Ovary (tissue), 9 donors: ENCODE measurements around the gene CASK. TPM values are rescaled to one million over a fixed set of nuclear protein-coding genes. Genes with fewer than 3 reads are reported as not detected.
"Not testable (repeated sequence)": the region's sequence is repeated elsewhere in the genome, so short reads cannot be mapped to it uniquely, and the experiment has no call there.

Experiments
- DNase-seq, 5 donors: peaks; one replicate each; pipeline ENCODE4 v3.0.0-alpha.2; 2019 to 2020
- H3K27ac ChIP-seq, 2 donors: fragments of 200-600 bp; one replicate each; pipeline versions ENCODE4 v1.5.1 to v1.8.0; 2019 to 2022
- H3K27me3 ChIP-seq: fragments of 200-600 bp; one replicate; pipeline ENCODE4 v1.8.0; 2022
- H3K36me3 ChIP-seq: fragments of 200-600 bp; sonication (generic); one replicate; pipeline ENCODE4 v1.5.1; 2019
- H3K4me1 ChIP-seq: one replicate; pipeline ENCODE4 v1.8.1; 2013; ENCODE audit warnings: mild to moderate bottlenecking, moderate library complexity; ENCODE audit not compliant: insufficient read depth
- H3K4me3 ChIP-seq: fragments of 200-600 bp; sonication (generic); one replicate; pipeline ENCODE4 v1.5.1; 2017
- H3K9me3 ChIP-seq, 2 donors: fragments of 200-600 bp in 1 of 2; sonication (generic) in 1 of 2; one replicate each; pipeline versions ENCODE4 v1.5.1 to v1.8.1; 2013 to 2019; ENCODE audit warnings: mild to moderate bottlenecking in 1 of 2, moderate library complexity in 1 of 2
- EP300 ChIP-seq: sonication (generic); formaldehyde crosslinking; IDR thresholded peaks from one replicate; pipeline ENCODE4 v1.6.1; 2017; ENCODE audit warnings: antibody characterized with exemption
- POLR2A ChIP-seq: fragments of 450-650 bp; IDR thresholded peaks from one replicate; pipeline ENCODE4 v1.6.1; 2017; ENCODE audit warnings: antibody characterized with exemption, mild to moderate bottlenecking, moderate library complexity
- WGBS, 3 donors: extraction: QIAGEN DNeasy Blood & Tissue Kit in 1 of 3; methylation state at CpG; one replicate each; pipeline versions ENCODE4 v1.1.5 to v1.1.7; 2013 to 2017; 5-methylcytosine and 5-hydroxymethylcytosine counted together
- intact Hi-C, 4 donors: fragments of 100-400 bp; cut with DNase I; formaldehyde crosslinking; loops; one replicate each; pipeline versions ENCODE4 v1.11.0 to v1.15.1; 2022 to 2023
- polyA plus RNA-seq, 2 donors: library from polyadenylated mRNA; stranded (reverse); fragments of 200-250 nt in 1 of 2; fragments of 350-450 nt in 1 of 2; fragmentation: Illumina TruSeq in 1 of 2; extraction: RNeasy Lipid Tissue Mini Kit (QIAGEN cat#74804) in 1 of 2; gene quantifications; one replicate each; pipeline ENCODE4 v1.2.3, GENCODE V29; 2013 to 2014
- total RNA-seq, 7 donors: library from RNA; depleted of rRNA in 2 of 7; stranded (reverse); fragments of >200 nt in 2 of 7; fragmentation: NEBNext Ultra II Directional in 3 of 7; extraction: Animal tissue kit (Norgen Biotek cat#: 25700) in 3 of 7; gene quantifications; one replicate each; pipeline versions ENCODE4 v1.1.0 to v1.2.4, GENCODE V29; 2016 to 2023
- TF ChIP-seq, protein P1 (sequence below), 3 donors: fragments of 450-650 bp in 2 of 3; fragments of 200-600 bp in 1 of 3; IDR thresholded peaks; one replicate each; pipeline versions ENCODE4 v1.5.1 to v1.8.0; 2016 to 2022; ENCODE audit warnings: antibody characterized with exemption in 3 of 3, mild to moderate bottlenecking in 1 of 3
- donor health status: DM: no; HTN: no; CAD: no; lungs with moderate emphysema.
- donor health status: DM: no; HTN: no; CAD: no.
- donor health status: Bipolar disorder and iron deficiency.
- donor health status: DM: yes; HTN: yes; CAD: no.
- donor health status: DM: no; HTN: no; CAD: no.
- donor health status: DM: yes; HTN: yes; CAD: no.

The CASK gene
- total and polyA plus RNA-seq, 9 donors, result 11.3 to 70.9 (median 36.8) TPM

DNA sequence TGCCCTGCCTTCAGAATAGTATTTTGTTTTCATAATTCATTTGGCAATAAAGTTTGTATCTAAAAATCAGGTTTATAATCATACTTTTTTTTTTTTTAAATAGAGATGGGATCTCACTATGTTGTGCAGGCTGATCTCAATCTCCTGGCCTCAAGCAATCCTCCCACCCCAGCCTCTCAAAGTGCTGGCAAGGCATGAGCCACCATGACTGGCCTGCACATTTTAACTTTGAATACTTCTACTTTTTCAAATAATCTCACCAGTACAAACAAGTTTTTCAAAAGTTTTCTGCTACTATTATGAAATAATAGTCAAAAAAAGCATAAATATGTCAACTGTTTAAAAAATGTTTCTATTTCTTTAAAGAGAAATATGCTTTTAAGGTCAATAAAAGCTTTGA is 304.1 kb downstream of the CASK start:
- no peak overlapping the region for H3K4me3 ChIP-seq
- no peaks in the 10 kb centered on the region for H3K27me3 ChIP-seq
- TF ChIP-seq, protein P1, sequence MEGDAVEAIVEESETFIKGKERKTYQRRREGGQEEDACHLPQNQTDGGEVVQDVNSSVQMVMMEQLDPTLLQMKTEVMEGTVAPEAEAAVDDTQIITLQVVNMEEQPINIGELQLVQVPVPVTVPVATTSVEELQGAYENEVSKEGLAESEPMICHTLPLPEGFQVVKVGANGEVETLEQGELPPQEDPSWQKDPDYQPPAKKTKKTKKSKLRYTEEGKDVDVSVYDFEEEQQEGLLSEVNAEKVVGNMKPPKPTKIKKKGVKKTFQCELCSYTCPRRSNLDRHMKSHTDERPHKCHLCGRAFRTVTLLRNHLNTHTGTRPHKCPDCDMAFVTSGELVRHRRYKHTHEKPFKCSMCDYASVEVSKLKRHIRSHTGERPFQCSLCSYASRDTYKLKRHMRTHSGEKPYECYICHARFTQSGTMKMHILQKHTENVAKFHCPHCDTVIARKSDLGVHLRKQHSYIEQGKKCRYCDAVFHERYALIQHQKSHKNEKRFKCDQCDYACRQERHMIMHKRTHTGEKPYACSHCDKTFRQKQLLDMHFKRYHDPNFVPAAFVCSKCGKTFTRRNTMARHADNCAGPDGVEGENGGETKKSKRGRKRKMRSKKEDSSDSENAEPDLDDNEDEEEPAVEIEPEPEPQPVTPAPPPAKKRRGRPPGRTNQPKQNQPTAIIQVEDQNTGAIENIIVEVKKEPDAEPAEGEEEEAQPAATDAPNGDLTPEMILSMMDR (IDR thresholded peaks at IDR 0.05), result no peak
- TF ChIP-seq POLR2A (no peak), EP300 (no peak)

DNA sequence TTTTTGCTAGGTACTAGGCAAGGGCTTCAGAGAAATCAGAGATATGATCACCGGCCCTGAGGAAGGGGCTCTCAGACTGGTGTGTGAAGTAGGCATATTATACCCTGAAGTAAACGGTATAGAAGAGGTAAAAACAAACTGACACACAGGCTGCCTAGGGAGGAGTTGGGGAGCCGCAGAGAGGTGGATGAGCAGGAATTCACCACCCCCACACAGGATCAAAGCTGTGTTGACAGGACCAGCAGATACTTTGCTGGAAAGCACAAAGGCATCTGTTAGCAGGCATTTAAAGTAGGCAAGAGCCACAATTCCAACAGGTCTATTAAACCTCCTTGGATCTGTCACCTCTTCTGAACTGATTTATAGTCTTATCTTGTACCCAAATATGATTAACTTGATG is 306.4 kb downstream of the CASK start:
- Histone ChIP-seq H3K27ac (no peak overlapping the region), H3K4me1 (no peaks in the 10 kb centered on the region), H3K36me3 (no peaks in the 10 kb centered on the region), H3K27me3 (no peaks in the 10 kb centered on the region), H3K9me3 (no peaks in the 10 kb centered on the region), H3K4me3 (no peak overlapping the region)
- WGBS, 3 donors, result 68 to 82% (median 70%) methylated on average over 3 of the region's 3 CpGs
- TF ChIP-seq EP300 (no peak), POLR2A (no peak)
- TF ChIP-seq, protein P1 (IDR thresholded peaks at IDR 0.05), result no peak
- intact Hi-C loops, result no loop called here
- DNase-seq, result no peak

More for the DNA sequence above, 304.1 kb downstream of the CASK start:
- intact Hi-C loops, result no loop called here
- no peaks in the 10 kb centered on the region for H3K9me3 ChIP-seq
- H3K4me1 ChIP-seq, result no peaks in the 10 kb centered on the region
- H3K36me3 ChIP-seq, result no peaks in the 10 kb centered on the region
- no peak overlapping the region for H3K27ac ChIP-seq
- no peak for DNase-seq

DNA sequence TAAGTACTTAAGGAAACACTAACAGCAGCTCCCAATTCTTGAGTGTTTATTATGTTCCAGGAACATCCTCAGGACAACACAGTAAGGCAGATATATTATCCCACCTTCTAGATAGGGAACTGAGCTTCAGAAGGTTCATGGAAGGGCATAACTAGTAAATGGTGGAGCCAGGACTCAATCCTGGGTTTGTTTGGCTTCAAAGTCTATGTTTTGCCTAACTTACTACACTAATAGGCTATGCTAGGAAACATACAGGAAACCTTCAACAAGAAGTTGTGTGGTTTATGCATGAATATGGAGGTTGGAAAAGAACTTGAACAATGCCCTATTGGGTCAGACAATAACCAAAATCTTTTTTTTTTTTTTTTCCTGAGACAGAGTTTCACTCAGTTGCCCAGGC is 307.1 kb downstream of the CASK start:
- TF ChIP-seq, protein P1 (IDR thresholded peaks at IDR 0.05), result no peak
- no peak for TF ChIP-seq EP300
- TF ChIP-seq POLR2A, result no peak
- Histone ChIP-seq H3K4me3 (no peak overlapping the region), H3K27ac (no peak overlapping the region), H3K9me3 (no peaks in the 10 kb centered on the region), H3K4me1 (no peaks in the 10 kb centered on the region), H3K27me3 (no peaks in the 10 kb centered on the region), H3K36me3 (no peaks in the 10 kb centered on the region)
- no peak for DNase-seq
- intact Hi-C loops, result no loop called here

DNA sequence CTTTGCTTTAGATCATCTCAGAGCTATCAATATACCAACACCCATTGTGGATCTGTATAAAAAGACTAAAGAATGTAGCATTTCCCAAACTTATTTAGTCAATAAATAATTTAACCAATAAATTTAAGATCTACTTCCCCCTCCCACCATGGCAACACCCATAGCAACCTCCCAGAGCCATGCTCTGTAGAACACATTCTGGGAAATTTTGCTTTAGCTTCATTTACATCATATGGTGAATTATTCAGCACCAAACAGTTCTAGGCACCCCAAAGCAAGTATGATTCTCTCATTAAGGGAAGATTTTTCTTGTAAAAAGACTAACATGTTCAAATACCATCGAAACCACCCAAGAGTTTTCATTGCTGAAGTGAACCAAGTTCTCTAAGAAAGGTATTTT is 315.1 kb downstream of the CASK start:
- H3K9me3 ChIP-seq, result no peaks in the 10 kb centered on the region
- intact Hi-C loops, result no loop called here
- no peaks in the 10 kb centered on the region for H3K4me1 ChIP-seq
- no peak for DNase-seq
- H3K27ac ChIP-seq, result no peak overlapping the region
- H3K36me3 ChIP-seq, result no peaks in the 10 kb centered on the region
- TF ChIP-seq, protein P1 (IDR thresholded peaks at IDR 0.05), result no peak
- TF ChIP-seq POLR2A (no peak), EP300 (no peak)
- H3K4me3 ChIP-seq, result no peak overlapping the region
- WGBS, 3 donors, result 63 to 69% (median 65%) methylated on average over 1 of the region's 1 CpG
- no peaks in the 10 kb centered on the region for H3K27me3 ChIP-seq

DNA sequence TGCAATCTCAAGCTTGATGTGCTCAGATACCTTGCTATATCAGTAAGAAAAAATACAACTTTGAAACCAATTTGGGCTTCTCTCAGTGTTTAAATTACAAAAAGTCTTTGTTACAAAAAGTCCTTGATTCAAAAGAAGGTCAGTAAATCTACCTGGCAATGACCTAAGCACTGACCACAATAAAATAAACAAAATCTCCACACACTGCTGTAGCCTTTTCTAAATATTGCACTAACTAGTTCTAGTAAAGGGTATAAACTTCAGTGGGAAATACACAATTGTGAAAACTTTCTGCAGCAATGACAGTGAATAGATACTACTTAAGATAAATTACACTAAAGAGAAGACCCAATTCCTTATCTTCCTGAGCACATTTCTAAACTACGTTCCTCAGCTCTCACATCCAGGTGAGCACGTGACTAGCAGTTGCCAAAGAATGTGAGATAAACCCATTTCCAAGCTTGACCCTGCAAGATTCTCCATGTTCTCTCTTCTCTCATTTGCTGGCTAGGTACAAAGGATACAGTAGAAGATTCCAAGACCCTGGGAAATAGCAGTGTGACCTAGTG is 316.0 kb downstream of the CASK start:
- H3K9me3 ChIP-seq, result no peaks in the 10 kb centered on the region
- H3K27ac ChIP-seq, result no peak overlapping the region
- H3K4me1 ChIP-seq, result no peaks in the 10 kb centered on the region
- TF ChIP-seq POLR2A, result no peak
- 55 to 73% (median 67%) methylated on average over 2 of the region's 2 CpGs for WGBS, 3 donors
- intact Hi-C loops, result no loop called here
- no peaks in the 10 kb centered on the region for H3K27me3 ChIP-seq
- H3K36me3 ChIP-seq, result no peaks in the 10 kb centered on the region
- no peak overlapping the region for H3K4me3 ChIP-seq
- DNase-seq, result no peak

DNA sequence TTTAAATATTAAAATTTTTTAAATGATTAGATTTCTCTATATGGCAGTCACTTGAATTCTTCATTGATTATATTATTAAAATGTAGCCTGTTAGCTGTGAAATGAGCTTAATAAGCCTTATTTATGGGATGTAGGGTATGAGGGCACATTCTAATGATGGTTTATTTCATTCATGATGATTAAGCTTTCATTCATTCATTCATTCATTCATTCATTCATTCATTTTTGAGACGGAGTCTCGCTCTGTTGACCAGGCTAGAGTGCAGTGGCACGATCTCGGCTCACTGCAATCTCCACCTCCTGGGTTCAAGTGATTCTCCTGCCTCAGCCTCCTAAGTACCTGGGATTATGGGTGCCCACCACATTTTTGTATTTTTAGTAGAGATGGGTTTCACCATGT is 317.3 kb downstream of the CASK start:
- H3K4me3 ChIP-seq, DNase-seq, H3K36me3 ChIP-seq, intact Hi-C loops, H3K27me3 ChIP-seq, H3K4me1 ChIP-seq, H3K9me3 ChIP-seq, H3K27ac ChIP-seq: not testable (repeated sequence)
- WGBS, 3 donors, result 89 to 95% (median 94%) methylated on average over 4 of the region's 4 CpGs
